VCaP (cell line): ENCODE results near the gene SEC14L5.

Experiments used
- H3K27ac ChIP-seq: fragments of 450-650 bp; 2 replicates; pipeline ENCODE4 v1.5.1; 2017
- TF ChIP-seq, protein P1 (sequence below): fragments of 450-650 bp; conservative IDR thresholded peaks from 2 replicates; pipeline ENCODE4 v1.5.1; 2017; ENCODE audit warnings: mild to moderate bottlenecking, moderate library complexity

Gene SEC14L5

GRCh38 chr16:4914528-4915225 lies 43.5 kb upstream of the SEC14L5 start:
- no peak overlapping the region for H3K27ac ChIP-seq
- TF ChIP-seq, protein P1, sequence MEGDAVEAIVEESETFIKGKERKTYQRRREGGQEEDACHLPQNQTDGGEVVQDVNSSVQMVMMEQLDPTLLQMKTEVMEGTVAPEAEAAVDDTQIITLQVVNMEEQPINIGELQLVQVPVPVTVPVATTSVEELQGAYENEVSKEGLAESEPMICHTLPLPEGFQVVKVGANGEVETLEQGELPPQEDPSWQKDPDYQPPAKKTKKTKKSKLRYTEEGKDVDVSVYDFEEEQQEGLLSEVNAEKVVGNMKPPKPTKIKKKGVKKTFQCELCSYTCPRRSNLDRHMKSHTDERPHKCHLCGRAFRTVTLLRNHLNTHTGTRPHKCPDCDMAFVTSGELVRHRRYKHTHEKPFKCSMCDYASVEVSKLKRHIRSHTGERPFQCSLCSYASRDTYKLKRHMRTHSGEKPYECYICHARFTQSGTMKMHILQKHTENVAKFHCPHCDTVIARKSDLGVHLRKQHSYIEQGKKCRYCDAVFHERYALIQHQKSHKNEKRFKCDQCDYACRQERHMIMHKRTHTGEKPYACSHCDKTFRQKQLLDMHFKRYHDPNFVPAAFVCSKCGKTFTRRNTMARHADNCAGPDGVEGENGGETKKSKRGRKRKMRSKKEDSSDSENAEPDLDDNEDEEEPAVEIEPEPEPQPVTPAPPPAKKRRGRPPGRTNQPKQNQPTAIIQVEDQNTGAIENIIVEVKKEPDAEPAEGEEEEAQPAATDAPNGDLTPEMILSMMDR = no peak

GRCh38 chr16:4915226-4915761 lies 42.8 kb upstream of the SEC14L5 start:
- no peak overlapping the region for H3K27ac ChIP-seq
- TF ChIP-seq, protein P1 = no peak

- TF ChIP-seq, protein P1 = no peak
Observed at GRCh38 chr16:4917117-4917516, 41.0 kb upstream of the SEC14L5 start.

DNA sequence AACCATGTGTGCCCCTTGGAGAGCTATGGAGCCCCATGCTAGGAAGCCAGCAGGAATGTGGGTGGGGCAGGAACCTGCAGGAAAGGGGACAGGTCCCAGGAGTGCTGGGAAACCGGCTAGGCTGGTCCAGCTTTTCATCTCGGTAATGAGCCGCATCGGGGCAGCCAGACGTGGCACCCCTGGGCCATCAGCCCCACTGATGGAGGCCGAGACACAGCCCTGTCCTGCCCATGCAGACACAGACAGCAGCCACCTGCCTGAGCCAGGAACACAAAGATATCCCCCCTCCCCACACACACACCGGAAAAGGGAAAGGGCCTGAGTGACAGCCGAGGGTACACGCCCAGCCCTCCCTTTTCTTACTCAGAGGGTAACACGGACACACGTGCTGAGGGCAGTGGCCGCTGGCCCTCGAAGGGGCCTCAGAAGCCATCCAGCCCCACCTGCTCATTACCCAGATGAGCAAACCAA lies 39.3 kb upstream of the SEC14L5 start:
- H3K27ac ChIP-seq = no peak overlapping the region
- TF ChIP-seq, protein P1 = no peak

More at GRCh38 chr16:4917117-4917516, 41.0 kb upstream of the SEC14L5 start:
- no peak overlapping the region for H3K27ac ChIP-seq

DNA sequence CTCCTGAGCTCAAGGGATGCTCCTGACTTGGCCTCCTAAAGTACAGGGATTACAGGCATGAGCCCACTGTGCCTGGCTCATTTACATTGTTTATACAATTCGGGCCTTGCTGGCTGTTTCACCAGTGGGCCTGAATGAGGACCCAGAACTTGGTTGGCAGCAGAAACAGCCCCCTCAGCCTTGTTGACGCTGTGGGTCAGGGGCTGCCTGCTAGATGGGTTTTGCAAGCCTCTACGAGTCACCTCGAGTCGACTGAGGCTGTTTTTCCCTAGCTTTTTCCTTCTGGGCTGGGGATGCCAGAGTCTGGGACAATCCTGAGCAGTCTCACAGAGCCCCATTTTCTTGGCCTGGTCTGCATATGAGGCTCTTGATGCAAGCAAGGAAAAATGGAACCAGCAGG lies 37.3 kb upstream of the SEC14L5 start:
- TF ChIP-seq, protein P1 = no peak
- no peak overlapping the region for H3K27ac ChIP-seq

GRCh38 chr16:4922721-4923342 lies 35.3 kb upstream of the SEC14L5 start:
- no peak overlapping the region for H3K27ac ChIP-seq
- TF ChIP-seq, protein P1 = no peak

- no peak overlapping the region for H3K27ac ChIP-seq
Observed at GRCh38 chr16:4923853-4924252, 34.3 kb upstream of the SEC14L5 start.

More at GRCh38 chr16:4923853-4924252, 34.3 kb upstream of the SEC14L5 start:
- TF ChIP-seq, protein P1 = no peak
